Muscle of leg (tissue), 16 donors: ENCODE data around the gene HSD3B2. TPM values are rescaled to one million over a fixed set of nuclear protein-coding genes. Genes with fewer than 3 reads are reported as not detected.
A peak's percentile ranks its signal among the peaks of the same experiment; 100 is the strongest.

ENCODE experiments used
- DNase-seq: peaks from one replicate; pipeline ENCODE4 v3.0.0; 2013
- H3K27ac ChIP-seq: one replicate; pipeline ENCODE4 v1.5.1; 2013; ENCODE audit warnings: mild to moderate bottlenecking, low read length, control low read depth
- H3K27me3 ChIP-seq: one replicate; pipeline ENCODE4 v1.6.1; 2013; ENCODE audit warnings: low read length; ENCODE audit not compliant: control insufficient read depth, insufficient read depth
- H3K36me3 ChIP-seq: one replicate; pipeline ENCODE4 v1.6.1; 2013; ENCODE audit warnings: low read length; ENCODE audit not compliant: control insufficient read depth, insufficient read depth
- H3K4me1 ChIP-seq: one replicate; pipeline ENCODE4 v1.6.1; 2013; ENCODE audit warnings: low read length; ENCODE audit not compliant: control insufficient read depth, insufficient read depth
- H3K4me3 ChIP-seq: one replicate; pipeline ENCODE4 v1.5.1; 2013; ENCODE audit warnings: low read length, control low read depth
- H3K9me3 ChIP-seq: replicated peaks from 2 replicates; pipeline ENCODE4 v1.6.1; 2013; ENCODE audit warnings: low read depth, low read length; ENCODE audit not compliant: control insufficient read depth
- WGBS: methylation state at CpG from one replicate; pipeline ENCODE4 v1.1.5; 2013; ENCODE audit warnings: missing lambda C conversion rate; ENCODE audit not compliant: insufficient coverage; 5-methylcytosine and 5-hydroxymethylcytosine counted together
- long read RNA-seq, 11 donors: transcript quantifications; one replicate each; lab custom pipeline, GENCODE V29; 2026
- polyA plus RNA-seq, 8 donors: library from polyadenylated mRNA; unstranded; fragments of 120-200 nt; gene quantifications; one replicate each; pipeline versions ENCODE4 v1.2.1 to v1.2.3, GENCODE V29; 2013; ENCODE audit warnings: inconsistent platforms in 1 of 8, low replicate concordance in 1 of 8; ENCODE audit not compliant: insufficient read length in 8 of 8, insufficient read depth in 1 of 8
- total RNA-seq: library from RNA; stranded (reverse); fragments of 120-200 nt; gene quantifications from one replicate; pipeline ENCODE4 v1.2.4, GENCODE V29; 2013

Gene HSD3B2
- total RNA-seq: not detected
- polyA plus RNA-seq: under 1 TPM in 2 of 8 donors, not detected in 6; 0.14 to 0.23 TPM
- long read RNA-seq, donor 1: 0 reads
- long read RNA-seq, donor 2: 0 reads
- long read RNA-seq, donor 3: 0 reads
- long read RNA-seq, donor 4: 0 reads
- long read RNA-seq, donor 5: 0 reads
- long read RNA-seq, donor 6: 0 reads
- long read RNA-seq, donor 7: 0 reads
- long read RNA-seq, donor 8: 0 reads
- long read RNA-seq, donor 9: 0 reads
- long read RNA-seq, donor 10: 0 reads
- long read RNA-seq, donor 11: 0 reads

DNA sequence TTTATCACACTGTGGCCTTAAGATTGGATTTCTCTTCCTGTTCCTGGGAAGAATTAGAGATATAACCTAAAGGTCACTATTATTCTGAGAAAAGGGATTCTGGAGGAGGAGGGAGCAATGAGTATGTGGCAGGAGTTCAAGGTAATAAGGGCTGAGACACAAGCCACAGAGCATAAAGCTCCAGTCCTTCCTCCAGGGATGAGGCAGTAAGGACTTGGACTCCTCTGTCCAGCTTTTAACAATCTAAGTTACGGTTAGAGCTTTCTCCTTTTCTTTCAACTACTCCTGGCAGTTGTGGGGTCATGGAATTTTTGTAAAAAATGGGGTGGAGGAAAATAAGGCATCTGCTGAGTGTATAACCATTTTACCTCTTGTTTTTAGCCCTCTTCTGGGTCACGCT is at the start of gene HSD3B2:
Gene HSD3B2, plus strand, starts transcription at position 201 of the 400 bp plus-strand sequence. CDS start 270 bp downstream, outside the sequence.
- Histone ChIP-seq H3K4me1 (no peaks in the 10 kb centered on the region), H3K27me3 (no peaks in the 10 kb centered on the region), H3K9me3 (no peaks in the 10 kb centered on the region), H3K27ac (no peak within 1 kb of the TSS), H3K36me3 (no peaks in the 10 kb centered on the region), H3K4me3 (no peak within 1 kb of the TSS)
- no peak for DNase-seq
- 60% methylated on average over 1 of the region's 2 CpGs for WGBS

DNA sequence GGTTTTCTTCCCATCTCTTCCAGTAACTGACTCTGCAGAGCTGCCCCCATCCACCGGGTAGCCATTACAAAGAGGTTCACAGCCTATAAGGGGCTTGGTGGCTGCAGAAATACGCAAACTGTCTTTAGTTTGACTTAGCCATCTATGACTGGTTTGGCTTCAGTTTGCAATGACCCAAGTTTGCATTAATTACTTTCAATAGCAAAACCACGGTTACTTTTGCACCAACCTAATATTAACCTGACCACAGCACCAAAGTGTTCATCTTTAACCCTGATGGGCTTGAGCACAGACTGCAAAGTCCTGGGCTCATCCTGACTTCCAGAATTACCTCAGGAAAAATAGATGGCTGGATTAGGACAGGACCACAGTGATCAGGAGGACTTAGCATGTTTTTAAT is 48.5 kb upstream of the HSD3B2 start:
- Histone ChIP-seq H3K4me3 (no peak overlapping the region), H3K27me3 (no peaks in the 10 kb centered on the region), H3K27ac (no peak overlapping the region), H3K36me3 (no peaks in the 10 kb centered on the region), H3K9me3 (no peaks in the 10 kb centered on the region), H3K4me1 (peaks cover 2% of the 10 kb centered on the region)
- no peak for DNase-seq
- 87% methylated on average over 3 of the region's 3 CpGs for WGBS

DNA sequence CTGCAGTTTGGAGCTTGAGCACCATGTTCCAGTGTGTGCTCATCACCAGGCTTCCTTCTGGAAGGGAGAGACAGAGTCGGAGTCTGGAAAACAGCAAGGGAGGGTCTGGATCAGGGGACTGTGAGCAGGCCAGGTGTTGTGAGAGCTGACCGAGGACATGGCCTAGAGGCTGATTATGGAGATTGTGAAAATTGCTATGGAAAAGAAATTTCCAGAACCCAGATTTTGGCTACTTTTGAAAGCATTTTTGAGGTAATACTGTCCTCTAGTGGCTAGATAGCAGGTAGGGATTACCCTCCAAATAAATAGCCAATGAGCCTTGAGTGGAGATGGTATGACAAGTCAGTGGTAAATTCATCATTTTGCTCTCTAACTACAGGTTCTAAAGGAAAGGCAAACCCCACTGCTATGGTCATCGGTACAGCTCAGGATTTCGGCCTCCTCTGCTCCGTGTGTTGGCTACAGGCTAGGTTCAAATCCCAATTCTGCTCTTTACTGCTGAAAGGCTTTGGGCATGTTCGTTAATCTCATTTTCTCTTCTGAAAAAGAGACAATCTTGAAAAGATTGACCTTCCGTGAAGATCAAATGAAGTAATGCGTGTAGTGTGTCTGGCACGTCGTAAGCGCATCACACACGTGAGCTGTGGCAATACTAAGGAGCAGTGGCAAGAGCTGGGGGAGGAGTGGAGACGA is 47.4 kb upstream of the HSD3B2 start:
- no peaks in the 10 kb centered on the region for H3K9me3 ChIP-seq
- H3K27me3 ChIP-seq: no peaks in the 10 kb centered on the region
- peak; percentile 75 for DNase-seq
- H3K4me1 ChIP-seq: peaks cover 2% of the 10 kb centered on the region
- no peaks in the 10 kb centered on the region for H3K36me3 ChIP-seq
- 62% methylated on average over 12 of the region's 13 CpGs for WGBS
- no peak overlapping the region for H3K27ac ChIP-seq
- no peak overlapping the region for H3K4me3 ChIP-seq

DNA sequence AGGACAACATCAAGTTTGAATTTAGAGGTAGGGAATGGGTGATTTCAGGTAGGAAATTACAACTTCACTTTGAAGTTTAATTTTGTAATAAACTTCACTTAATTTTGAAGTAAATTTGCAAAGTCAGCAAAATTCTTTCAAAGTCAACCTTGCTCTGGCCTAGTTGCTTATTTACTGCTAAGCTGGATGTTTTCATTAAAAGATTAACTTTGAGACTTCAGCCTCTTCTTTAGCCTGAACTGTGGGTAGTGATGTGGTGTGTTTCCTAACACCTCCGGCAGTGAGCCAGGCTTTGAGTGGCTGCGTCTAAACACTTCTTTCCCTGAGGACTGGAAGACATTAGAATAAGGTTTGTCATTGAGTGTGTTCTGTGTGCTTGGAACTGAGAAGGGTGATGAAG is 46.4 kb upstream of the HSD3B2 start, which contains the start of gene HAO2:
Gene HAO2, plus strand, starts transcription at position 232 of the 400 bp plus-strand sequence. CDS start 12,301 bp downstream, outside the sequence.
- peaks cover 5% of the 10 kb centered on the region for H3K4me1 ChIP-seq
- no peak within 1 kb of the TSS for H3K4me3 ChIP-seq
- H3K36me3 ChIP-seq: no peaks in the 10 kb centered on the region
- no peaks in the 10 kb centered on the region for H3K27me3 ChIP-seq
- H3K9me3 ChIP-seq: no peaks in the 10 kb centered on the region
- no peak within 1 kb of the TSS for H3K27ac ChIP-seq
- no peak for DNase-seq
- 51% methylated on average over 2 of the region's 2 CpGs for WGBS

DNA sequence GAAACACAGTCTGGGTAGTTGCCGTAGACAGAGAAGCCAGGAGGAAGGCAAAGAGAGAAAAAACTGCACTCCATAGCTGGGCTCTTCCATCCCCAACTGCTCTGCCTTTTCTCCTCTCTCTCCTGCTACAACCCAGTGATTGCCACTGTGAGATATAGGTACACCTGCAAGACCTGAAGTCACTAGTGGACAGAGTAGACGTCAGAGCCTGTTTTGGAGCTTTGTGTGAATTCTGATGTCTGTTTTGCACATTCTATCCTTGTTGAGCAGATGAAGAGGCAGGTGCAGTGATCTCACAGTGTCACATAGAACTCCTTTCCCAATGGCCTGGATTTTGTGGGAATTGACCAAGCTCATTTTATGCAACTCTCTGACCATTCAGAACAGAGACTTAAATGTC is 44.2 kb upstream of the HSD3B2 start:
- no peaks in the 10 kb centered on the region for H3K27me3 ChIP-seq
- H3K9me3 ChIP-seq: no peaks in the 10 kb centered on the region
- no peak overlapping the region for H3K4me3 ChIP-seq
- H3K4me1 ChIP-seq: peaks cover 5% of the 10 kb centered on the region
- WGBS: 67% methylated on average over 1 of the region's 2 CpGs
- H3K27ac ChIP-seq: no peak overlapping the region
- no peak for DNase-seq
- H3K36me3 ChIP-seq: no peaks in the 10 kb centered on the region

DNA sequence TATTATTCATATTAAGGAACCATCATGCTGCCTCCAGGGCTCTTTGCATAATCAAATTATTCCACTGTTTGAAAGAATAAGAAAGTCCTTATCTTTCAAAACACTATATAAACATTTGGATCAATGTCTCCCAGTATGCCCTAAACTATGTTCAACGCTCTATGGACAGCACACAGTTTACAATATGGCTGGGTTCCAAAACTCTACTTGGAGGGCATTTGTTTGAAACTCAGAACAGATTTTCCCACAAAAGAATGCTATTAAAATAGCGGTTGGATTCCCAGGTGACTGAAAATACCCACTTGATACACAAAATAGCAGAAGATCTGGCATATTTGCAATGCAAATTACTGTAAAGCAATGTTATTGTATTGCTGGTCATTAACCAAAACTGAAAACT is 43.1 kb upstream of the HSD3B2 start:
- H3K27ac ChIP-seq: no peak overlapping the region
- no peak for DNase-seq

DNA sequence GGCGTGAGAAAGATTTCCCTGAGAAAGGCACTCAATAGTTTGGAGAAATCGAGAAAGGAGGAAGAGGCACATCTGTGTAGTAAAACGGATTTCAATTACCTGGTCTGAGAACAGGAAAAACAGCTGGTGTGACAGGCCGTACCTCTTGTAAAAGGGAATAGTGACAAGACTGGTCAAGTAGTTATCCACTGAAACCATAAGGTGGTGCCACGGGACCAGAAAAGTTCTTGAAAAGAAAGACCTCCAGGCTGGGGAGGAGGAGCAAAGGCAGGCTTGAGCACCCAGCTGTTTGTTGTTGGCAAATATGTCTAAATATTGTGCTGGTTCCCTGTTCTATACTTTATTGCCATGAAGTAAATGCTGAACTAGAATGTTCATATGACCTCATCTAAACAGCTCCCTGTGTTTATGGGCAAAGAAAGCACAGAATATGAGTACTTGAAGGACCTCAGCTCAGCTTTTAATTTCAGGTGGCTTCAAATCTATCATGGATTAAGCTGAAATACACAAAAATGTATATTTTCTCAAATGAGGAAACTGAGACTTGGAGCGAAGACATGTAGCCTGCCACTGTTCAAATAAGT is 42.4 kb upstream of the HSD3B2 start:
- no peaks in the 10 kb centered on the region for H3K36me3 ChIP-seq
- H3K9me3 ChIP-seq: no peaks in the 10 kb centered on the region
- no peak overlapping the region for H3K4me3 ChIP-seq
- DNase-seq: peak; percentile 86
- no peaks in the 10 kb centered on the region for H3K27me3 ChIP-seq
- 25% methylated on average over 6 of the region's 6 CpGs for WGBS
- H3K27ac ChIP-seq: no peak overlapping the region
- H3K4me1 ChIP-seq: peaks cover 3% of the 10 kb centered on the region

More for the DNA sequence above, 43.1 kb upstream of the HSD3B2 start:
- WGBS: no CpG with 5 or more reads among the region's 2 CpGs
- Histone ChIP-seq H3K4me3 (no peak overlapping the region), H3K9me3 (no peaks in the 10 kb centered on the region), H3K4me1 (peaks cover 5% of the 10 kb centered on the region), H3K36me3 (no peaks in the 10 kb centered on the region), H3K27me3 (no peaks in the 10 kb centered on the region)

DNA sequence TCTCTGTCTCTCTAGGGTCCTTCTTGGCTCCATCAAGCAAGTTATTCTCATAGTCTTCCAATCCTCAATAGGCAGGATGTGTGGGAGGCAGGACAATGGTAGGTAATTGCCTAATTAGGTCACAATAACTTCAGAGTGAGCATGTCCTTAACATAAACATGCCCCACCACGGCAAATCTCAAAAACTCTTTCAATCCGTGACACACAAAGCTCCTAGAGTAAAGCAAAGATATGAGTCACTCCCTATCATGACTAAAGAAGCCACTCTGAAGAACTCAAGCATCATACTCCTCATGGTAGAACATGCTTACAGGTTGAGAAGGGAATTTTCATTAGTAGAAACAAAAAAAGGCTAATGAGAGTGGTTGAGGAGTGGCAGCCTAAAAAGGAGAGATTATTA is 41.5 kb upstream of the HSD3B2 start:
- WGBS: no CpG with 5 or more reads among the region's 2 CpGs
- peaks cover 3% of the 10 kb centered on the region for H3K4me1 ChIP-seq
- H3K36me3 ChIP-seq: no peaks in the 10 kb centered on the region
- no peak overlapping the region for H3K27ac ChIP-seq
- no peak for DNase-seq
- H3K27me3 ChIP-seq: no peaks in the 10 kb centered on the region
- no peak overlapping the region for H3K4me3 ChIP-seq
- H3K9me3 ChIP-seq: no peaks in the 10 kb centered on the region

DNA sequence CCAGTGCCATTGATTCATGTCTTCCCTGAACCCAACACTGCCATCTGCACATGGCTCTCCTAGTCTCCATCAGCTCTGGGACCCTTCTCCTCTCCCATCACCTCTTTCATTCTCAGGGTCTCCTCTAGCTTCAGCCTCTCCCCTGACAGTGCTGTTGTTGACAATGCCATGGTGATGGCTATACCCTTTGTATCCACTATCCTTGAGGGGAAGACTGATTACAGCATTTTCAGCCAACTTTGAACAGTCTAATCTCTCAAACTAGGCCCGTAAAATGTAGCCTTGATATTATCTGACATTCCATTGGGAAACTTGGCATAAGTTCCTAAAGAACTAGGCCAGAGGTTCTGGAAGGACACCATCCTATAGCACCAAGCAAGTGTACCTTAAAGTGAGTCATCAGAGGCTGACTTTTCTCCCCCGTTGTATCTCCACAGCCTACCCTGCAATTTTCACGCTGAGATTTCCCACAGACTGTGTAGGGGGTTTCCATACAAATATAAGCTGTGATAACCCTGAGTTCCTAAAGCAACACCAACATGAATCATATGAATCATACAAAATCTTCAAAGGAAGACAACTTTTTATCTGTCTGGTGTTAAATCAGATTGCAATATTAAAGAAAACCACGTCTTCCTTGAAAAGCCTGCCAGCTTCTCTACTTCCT is 40.6 kb upstream of the HSD3B2 start:
- no peak overlapping the region for H3K27ac ChIP-seq
- no CpG with 5 or more reads among the region's 4 CpGs for WGBS
- H3K36me3 ChIP-seq: no peaks in the 10 kb centered on the region
- H3K27me3 ChIP-seq: no peaks in the 10 kb centered on the region
- no peak for DNase-seq
- H3K9me3 ChIP-seq: no peaks in the 10 kb centered on the region
- no peak overlapping the region for H3K4me3 ChIP-seq
- H3K4me1 ChIP-seq: peaks cover 3% of the 10 kb centered on the region

DNA sequence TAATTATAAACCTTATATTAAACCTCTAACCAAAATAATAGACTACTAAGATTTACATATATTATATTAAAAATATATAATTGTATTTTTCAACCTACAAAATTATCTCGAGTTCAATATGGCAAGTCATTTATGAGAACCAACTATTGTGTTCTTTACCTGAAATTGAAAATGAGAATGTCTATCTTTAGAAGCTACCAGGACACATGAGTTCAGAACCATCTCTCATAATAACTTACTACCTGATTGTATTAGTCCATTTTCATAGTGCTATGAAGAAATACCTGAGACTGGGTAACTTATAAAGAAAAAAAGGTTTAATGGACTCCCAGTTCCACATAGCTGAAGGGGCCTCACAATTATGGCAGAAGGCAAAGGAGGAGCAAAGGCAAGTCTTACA is 39.6 kb upstream of the HSD3B2 start:
- peaks cover 3% of the 10 kb centered on the region for H3K4me1 ChIP-seq
- H3K9me3 ChIP-seq: no peaks in the 10 kb centered on the region
- DNase-seq: no peak
- H3K36me3 ChIP-seq: no peaks in the 10 kb centered on the region
- no peak overlapping the region for H3K27ac ChIP-seq
- H3K27me3 ChIP-seq: no peaks in the 10 kb centered on the region
- no peak overlapping the region for H3K4me3 ChIP-seq
- no CpG with 5 or more reads among the region's 1 CpG for WGBS
